Vagina (tissue), 2 donors: ENCODE results near the gene EIF5A.

Experiments
- CTCF ChIP-seq, 3 experiments: fragments of 450-650 bp in 2 of 3; fragments of 200-600 bp in 1 of 3; sonication (generic) in 1 of 3; IDR thresholded peaks; one replicate each; pipeline ENCODE4 v1.5.1; 2017 to 2019; ENCODE audit warnings: antibody characterized with exemption in 3 of 3, mild to moderate bottlenecking in 2 of 3, moderate library complexity in 2 of 3
- POLR2A ChIP-seq, 2 donors: fragments of 450-650 bp; IDR thresholded peaks; one replicate each; pipeline ENCODE4 v1.6.1; 2017; ENCODE audit warnings: antibody characterized with exemption in 2 of 2, mild to moderate bottlenecking in 2 of 2, moderate library complexity in 2 of 2
- POLR2AphosphoS5 ChIP-seq, 2 donors: sonication (generic); formaldehyde crosslinking; IDR thresholded peaks; one replicate each; pipeline ENCODE4 v1.9.0; 2017; ENCODE audit warnings: antibody characterized with exemption in 2 of 2, mild to moderate bottlenecking in 2 of 2, low read depth in 1 of 2; ENCODE audit not compliant: insufficient read depth in 1 of 2

- TF ChIP-seq POLR2A (IDR thresholded peaks at IDR 0.05): no peak
- no peak for TF ChIP-seq POLR2AphosphoS5 (IDR thresholded peaks at IDR 0.05; ENCODE audit: insufficient read depth in 1 of 2, low read depth in 1 of 2)
- TF ChIP-seq CTCF (IDR thresholded peaks at IDR 0.05): no peak
Measured at GRCh38 chr17:7325031-7325528, 17.7 kb downstream of the EIF5A start.
